HG02571 (cell line): ENCODE data around the gene NACA2.
"Not testable (repeated sequence)": the region's sequence is repeated elsewhere in the genome, so short reads cannot be mapped to it uniquely, and the experiment has no call there.

Experiments used
- ATAC-seq: cut with Tn5 transposase; IDR thresholded peaks from one replicate; pipeline ENCODE4 v1.9.1; 2021; ENCODE audit warnings: mild to moderate bottlenecking, moderate library complexity; ENCODE audit not compliant: unreplicated experiment

Gene NACA2

GRCh38 chr17:61600621-61601020 is 9.6 kb upstream of the NACA2 start:
- no peak for ATAC-seq

- no peak for ATAC-seq
Measured at GRCh38 chr17:61599608-61600007, 8.6 kb upstream of the NACA2 start.

GRCh38 chr17:61598014-61598413 is 7.0 kb upstream of the NACA2 start:
- no peak for ATAC-seq

DNA sequence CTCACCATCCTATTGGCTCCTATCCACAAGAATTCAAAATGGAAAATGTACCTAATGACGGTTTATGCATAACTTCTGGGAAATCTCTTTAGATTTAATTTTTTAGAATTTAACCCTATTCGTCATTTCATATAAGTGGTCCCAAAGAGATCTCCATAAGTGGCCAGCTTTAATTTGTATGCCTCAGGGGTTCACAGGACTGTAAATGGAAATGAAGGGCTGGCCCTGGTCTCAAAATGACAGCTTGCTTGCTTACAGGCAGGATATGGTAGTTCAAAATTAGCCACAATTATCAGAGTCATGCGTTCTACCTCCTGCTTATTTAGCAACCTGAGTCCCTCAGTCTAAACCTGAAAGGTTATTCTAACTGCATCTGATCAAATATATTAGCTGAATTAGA is 6.6 kb upstream of the NACA2 start:
- no peak for ATAC-seq

DNA sequence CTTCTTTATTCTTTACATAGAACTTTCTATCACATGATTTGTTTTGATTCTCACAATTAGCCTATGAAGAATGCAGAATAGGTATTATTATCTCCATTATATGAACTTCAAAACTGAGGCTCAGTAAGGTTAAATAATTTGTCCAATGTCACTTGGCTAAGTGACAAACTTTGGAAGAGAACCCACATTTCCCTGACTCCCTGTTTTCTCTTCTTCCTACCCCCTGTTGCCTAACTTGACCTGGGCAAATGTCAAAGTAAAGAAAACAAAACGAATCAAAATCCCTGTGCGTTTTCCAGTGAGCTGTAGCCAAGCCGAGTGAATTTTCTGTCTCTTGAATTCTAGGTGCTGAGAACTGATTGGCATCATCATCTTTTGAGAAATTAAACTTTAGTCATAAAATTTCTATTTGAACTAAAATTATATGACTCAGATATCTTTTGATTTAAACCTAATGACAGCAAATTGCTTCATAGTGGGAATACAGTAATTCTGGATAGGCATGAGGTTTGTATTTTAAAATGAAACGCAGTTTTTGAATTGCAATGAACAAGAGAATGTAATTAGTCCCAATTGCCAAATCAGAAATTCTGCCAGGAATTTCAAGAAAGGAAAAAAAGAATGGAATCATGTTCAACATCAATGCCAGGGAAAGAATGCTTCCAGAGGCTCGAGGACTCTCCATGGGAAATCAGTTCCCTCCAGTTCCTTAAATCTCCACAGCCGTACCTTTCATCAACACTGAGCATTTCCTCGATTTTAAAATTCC is 4.6 kb upstream of the NACA2 start:
- no peak for ATAC-seq

DNA sequence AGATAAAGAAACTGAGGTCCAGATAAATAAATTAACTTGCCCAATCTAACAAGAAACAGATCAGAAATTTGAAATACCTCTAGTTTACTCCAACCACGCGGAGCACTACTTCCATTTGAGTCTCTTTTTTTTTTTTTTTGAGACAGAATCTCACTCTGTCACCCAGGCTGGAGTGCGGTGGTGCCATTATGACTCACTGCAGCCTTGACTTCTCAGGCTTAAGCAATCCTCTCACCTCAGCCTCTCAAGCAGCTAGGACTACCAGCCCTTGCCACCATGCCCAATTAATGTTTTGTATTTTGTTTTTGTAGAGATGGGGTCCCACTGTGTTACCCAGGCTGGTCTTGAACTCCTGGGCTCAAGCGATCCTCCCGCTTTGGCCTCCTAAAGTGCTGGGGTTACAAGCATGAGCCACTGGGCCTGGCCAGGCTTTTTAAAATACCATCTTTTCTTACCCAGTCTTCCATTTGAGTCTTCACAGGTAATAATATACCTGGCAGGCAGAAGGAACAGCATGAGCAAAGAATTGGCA is 3.3 kb upstream of the NACA2 start:
- no peak for ATAC-seq

- no peak for ATAC-seq
Measured at GRCh38 chr17:61593426-61593825, 2.4 kb upstream of the NACA2 start.

DNA sequence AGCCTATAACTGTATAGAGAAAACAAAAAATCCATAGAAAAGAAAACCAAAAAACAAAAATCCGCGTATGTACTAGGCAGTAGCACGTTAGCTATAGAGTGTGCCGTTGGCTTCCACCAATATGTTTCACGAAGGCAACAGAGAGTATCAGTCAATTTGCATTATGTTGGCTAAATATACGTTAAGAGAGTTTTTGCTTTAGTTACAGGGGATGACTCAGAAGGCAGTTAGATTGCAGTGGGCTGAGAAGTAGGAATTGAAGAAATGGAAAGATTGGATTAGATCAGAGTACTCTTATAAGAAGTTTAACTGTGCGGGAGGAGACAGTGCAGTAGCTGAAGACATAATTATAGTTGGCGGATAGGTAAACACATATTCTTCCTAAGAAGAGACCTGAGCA is 911 bp upstream of the NACA2 start:
- ATAC-seq = no peak

- ATAC-seq = no peak
Measured at GRCh38 chr17:61589990-61590389, 1.0 kb downstream of the NACA2 start.

- no peak for ATAC-seq
Measured at GRCh38 chr17:61587807-61588660, 3.0 kb downstream of the NACA2 start.

DNA sequence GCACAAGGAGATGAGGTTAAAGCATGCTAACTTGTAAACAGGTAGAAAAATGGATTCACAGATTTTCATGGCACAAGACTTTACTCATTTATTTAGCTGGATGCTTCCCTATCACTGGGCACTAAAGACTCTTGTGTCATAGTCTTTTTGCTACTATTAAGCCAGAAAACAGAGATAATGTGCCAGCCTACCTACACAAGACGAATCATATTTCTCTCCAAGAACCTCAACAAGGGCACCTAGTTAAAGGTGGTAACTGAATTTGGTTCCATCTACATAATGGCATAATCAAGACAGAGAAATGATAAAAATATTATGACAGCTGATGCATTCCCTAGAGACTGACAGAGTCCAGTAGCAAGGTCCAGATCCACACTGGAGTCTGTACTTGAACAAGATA is 3.8 kb downstream of the NACA2 start:
- no peak for ATAC-seq

DNA sequence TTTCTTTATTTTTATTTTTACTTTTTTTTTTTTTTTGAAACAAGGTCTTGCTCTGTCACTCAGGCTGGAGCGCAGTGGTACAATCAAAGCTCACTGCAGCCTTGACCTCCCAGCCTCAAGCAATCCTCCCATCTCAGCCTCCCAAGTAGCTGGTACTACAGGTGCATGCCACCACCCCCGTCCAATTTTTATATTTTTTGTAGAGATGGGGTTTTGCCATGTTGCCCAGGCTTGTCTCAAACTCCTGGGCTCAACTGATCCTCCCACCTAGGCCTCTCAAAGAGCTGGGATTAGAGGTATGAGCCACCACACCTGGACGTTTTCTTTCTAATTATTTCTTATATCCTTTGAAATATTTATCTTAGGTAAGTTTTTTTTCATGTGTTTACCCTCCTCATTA is 4.4 kb downstream of the NACA2 start:
- ATAC-seq = not testable (repeated sequence)

- no peak for ATAC-seq
Measured at GRCh38 chr17:61586031-61586566, 4.9 kb downstream of the NACA2 start.

DNA sequence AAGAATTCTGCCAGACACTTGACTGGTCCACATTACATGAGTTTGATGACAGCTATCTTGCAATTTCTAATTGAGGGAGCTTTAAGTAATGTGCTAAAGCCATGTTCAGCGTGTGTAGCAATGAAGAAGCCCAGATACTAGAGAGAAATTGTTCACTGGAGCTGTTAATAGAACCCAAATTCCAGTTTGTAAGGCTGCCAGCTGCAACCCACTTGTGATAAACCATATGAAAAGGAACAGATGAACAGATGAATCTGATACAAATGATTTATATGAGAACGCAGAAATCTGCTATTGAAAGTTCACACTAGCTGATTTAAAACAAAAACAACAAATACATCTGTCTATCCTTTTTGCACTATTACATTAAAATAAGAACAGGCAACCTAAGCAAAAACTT is 6.2 kb downstream of the NACA2 start:
- ATAC-seq = no peak

DNA sequence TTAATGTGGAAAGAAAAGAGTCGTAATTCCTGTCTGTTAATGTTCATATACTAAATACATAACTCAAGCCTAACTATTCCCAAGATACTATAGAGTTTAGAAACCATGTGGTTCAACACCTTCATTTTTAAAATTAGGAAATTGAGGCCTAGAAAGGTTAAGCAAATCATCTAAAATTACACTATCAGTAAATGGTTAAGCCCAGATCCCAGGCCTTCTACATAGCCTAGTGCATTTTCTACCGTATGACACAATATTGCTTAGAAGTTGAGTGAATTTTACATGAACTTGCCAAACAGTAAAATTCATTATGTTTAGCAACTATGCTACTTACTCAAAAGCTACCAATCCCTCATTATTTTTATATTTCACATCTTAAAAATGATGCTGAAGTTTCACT is 6.8 kb downstream of the NACA2 start:
- ATAC-seq = no peak

DNA sequence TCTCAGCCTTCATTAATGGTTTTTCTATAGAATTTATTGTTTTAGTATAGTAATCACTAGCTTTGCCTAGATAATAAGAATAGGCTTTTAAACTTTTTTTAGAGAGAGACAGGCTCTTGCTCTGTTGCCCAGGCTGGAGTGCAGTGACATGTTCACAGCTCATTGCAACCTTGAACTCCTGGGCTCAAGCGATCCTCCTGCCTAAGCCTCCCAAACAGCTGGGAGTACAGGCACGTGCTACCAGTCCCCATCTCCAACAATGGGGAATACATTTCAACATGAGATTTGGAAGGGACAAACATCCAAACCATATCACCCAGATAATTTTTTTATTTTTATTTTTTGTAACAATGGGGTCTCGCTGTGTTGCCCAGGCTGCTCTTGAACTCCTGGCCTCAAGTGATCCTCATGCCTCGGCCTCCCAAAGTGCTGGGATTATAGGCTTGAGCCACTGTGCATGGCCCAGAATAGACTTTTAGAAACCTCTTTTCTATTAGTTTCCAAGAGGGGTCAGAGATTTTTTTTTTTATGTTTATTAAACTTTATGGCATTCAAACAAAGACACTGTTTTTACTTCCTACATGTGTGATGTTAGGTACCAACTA is 7.3 kb downstream of the NACA2 start:
- ATAC-seq = no peak

DNA sequence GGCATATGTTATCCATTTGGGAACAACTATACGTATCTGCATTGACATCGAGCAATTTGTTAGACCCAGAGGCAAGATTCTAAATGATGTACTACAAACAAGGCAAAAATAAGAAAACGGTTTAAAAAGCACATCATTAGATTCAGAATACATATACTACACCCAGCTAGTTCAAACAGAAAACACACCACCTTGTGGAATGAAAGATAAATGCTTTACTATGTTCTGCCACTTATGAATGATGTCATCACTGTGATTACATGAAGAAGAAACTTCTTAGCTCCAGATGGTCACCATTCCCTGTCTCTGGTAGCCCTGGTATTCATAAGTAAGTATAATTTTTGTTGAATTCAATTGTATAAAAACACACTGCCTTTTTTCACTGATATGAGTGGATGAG is 7.8 kb downstream of the NACA2 start:
- no peak for ATAC-seq

DNA sequence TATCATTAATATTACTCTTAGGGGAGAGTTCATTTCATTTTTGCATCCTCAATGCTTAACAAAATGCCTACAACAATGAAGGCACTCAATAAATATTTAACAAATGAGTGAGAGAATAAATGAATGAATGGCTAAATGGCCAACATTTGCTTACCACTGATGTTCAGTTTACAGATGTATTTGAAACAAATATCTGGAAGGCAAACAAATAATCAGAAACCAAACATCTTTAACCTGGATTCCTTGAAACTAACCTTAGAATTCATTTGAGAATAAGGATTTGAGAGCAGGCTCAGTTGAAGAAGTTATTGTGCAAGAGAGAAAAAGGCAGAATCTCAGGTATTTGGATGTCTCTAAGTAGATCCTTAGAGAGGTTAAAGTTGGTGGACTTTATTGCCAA is 8.4 kb downstream of the NACA2 start:
- no peak for ATAC-seq

GRCh38 chr17:61581611-61582349 is 9.2 kb downstream of the NACA2 start:
- no peak for ATAC-seq

DNA sequence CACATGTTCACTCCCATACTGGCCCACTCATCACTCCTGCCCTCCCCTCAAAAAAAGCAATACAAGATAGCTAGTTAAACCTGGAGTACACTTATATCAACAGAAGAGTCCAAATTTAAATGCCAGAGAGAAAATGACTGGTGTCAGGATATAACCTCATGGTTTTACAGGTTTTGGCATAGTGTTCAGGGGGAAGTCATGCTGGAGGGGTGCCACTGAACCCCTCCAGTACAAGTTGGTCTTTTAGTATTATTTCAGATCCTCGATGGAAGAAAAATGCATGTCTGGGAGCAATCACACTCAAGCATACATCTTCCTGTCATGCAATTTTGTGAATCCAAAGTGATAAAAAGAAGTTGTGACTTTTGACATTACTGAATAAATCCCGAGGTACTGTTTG is 10.5 kb downstream of the NACA2 start:
- ATAC-seq = no peak

DNA sequence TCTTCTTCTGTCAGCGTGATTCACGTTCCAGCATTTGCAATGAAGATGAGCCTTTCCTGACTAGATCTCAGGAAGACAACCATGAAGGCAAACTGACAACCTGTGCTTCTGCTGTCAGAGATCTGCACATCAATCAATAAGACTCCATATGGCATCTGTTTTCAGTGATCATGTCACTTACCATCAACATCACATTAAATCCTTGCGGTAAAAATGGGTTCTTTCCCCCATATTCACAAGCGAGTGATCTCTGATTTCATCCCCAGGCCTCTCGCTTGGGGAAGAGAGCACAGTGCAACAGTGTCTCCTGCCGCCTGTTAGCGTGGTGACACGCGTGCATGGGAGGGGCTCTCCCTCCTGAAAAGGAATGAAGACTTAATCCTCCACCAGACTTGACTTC is 11.1 kb downstream of the NACA2 start:
- no peak for ATAC-seq
